Effector CD8-positive, alpha-beta T cell (primary cell): ENCODE results near the gene MTREX.

Experiments
- DNase-seq: peaks from one replicate; lab custom pipeline; 2025; lab: John Stamatoyannopoulos, UW

Gene MTREX

GRCh38 chr5:55324815-55325418 lies 17.1 kb downstream of the MTREX start:
- DNase-seq = no peak

GRCh38 chr5:55325621-55326020 lies 17.8 kb downstream of the MTREX start:
- no peak for DNase-seq

DNA sequence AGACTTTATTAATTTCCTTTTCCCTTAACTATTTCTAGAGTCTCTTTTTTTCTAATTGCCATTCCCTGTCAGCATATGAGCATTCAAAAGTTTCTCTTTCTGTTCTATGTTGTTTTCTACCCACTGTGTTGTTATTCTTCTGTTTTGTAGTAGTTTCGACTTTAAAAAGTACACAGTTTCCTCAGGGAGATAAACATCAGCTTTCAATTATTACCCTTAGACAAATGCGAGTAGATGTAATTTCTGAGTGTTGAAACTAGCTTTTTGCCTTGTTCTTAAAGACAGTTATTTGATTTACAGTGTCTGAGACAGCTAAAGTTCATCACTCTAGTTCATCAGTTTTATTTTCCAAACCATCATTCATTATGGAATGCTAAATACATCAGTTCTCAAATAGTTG lies 19.5 kb downstream of the MTREX start:
- DNase-seq = no peak

DNA sequence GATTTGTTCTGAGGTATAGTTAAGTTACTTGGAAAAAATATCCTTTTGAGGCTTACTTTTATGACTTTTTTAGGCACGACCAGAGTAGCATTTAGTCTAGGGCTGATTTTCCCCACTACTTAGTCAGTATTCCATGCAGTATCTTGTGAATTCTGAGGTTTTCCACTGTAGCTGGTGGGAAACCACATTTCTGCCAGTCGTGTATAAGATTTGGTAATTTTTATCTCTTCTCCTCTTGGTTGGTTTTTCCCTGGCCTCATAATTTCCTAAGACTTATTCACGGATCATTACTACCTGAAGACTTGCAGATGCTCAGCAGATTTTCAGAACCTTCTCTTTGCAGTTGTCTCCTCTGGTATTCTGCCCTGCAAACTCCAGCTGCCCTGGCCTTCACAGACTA lies 23.5 kb downstream of the MTREX start:
- no peak for DNase-seq

DNA sequence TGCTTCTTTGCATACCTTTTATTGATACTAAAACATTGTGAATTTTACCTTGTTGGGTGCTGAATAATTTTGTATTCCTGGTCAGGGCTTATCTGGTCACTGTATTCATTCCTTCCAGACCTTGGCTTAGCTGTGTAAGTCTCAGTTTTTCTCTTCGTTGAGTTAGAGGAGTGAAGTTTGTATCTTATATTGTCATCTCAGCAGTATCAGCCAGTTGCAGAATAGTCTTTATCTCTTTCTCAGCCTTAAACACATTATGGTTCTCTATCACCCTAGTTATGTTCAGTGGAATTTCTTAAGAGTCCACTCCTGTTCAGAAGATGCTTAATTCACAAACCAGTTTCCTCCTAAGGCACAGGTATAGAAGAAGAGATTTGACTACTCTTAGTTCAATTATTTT lies 25.2 kb downstream of the MTREX start:
- DNase-seq = no peak

DNA sequence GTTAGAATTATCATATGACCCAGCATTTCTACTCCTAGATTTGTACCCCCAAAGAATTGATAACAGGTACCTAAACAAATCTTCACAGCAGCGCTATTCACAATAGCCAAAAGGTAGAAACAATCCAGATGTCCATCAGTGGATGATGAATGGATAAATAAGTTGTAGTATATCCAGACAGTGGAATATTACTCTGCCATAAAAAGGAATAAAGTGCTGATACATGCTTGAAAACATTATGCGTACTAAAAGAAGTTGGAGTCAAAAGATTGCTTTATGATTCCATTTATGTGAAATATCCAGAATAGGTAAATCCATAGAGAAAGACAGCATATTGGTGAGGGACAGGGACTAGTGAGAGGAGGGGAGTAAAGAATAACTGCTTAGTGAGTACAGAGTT lies 26.0 kb downstream of the MTREX start:
- DNase-seq = no peak

- DNase-seq = no peak
Measured at GRCh38 chr5:55338092-55338613, 30.4 kb downstream of the MTREX start.

DNA sequence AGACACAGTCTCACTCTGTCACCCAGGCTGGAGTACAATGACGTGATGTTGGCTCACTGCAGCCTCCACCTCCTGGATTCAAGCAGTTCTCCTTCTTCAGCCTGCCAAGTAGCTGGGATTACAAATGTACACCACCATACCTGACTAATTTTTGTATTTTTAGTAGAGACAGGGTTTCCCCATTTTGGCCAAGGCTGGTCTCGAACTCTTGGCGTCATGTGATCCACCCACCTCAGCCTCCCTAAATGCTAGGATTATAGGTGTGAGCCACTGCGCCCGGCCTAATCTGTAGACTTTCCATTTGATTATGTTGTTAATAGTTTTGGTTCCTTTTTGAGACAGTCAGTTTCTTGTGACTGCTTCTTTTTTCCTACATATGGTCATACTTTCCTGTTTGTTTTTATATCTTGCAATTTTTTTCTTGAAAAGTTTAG lies 31.0 kb downstream of the MTREX start:
- no peak for DNase-seq

DNA sequence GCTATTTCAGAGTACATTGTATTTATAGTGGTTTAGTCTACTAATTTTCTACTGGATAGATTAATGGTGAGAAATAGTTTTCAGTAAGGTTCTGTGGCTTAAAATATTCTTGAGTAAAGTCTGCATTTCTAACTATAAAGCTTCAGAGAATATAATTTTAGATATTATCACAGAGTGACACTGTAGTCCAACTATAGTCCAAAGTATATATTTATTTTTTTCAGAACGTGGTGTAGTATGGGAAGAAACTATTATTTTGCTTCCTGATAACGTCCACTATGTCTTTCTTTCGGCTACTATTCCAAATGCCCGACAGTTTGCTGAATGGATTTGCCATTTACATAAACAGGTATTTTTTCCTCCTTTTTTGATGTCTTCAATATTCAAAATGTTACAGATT lies 35.3 kb downstream of the MTREX start:
- DNase-seq = no peak

DNA sequence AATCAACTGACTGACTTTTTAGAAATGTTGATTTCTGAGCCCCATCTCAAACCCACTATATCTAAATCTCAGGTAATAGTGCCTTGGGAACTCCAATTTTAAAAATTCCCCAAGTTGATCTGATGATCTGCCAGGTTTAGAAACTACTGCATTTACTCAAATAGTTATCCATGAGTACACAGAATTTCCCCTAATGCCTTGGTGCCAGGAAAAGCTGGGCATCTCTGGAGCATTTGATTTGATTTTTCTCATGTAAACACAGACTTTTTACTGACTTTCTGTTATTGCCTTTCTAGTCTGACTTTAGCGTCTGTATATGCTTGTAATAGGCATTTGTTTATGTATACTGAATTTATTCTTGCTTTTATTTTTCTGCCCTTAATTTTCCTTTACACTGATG lies 35.8 kb downstream of the MTREX start:
- DNase-seq = no peak

DNA sequence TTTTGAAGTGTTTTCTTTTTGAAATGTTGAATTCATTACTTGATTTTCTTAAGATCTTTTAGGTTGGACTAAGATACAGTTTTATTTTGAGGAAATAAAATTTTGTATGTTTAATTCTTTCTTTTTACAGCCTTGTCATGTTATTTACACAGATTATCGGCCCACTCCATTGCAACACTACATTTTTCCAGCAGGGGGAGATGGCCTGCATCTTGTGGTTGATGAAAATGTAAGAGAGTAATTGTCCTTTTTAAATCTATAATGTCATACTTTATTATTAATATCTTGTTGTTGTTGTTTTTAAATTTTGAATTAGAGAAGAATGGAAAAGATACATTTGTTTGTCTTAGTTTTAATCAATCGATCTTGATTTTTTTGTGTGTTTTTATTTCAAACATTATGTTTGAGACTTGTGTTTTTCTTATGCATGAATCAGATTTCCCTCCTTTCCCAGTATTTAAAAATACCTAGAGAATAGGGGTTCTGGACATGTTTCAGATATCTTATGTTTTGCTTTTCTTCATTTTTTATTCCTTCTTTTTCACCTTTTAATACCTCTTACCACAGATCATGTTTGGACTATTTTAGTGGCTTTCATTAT lies 36.7 kb downstream of the MTREX start:
- peak; percentile 31 for DNase-seq

DNA sequence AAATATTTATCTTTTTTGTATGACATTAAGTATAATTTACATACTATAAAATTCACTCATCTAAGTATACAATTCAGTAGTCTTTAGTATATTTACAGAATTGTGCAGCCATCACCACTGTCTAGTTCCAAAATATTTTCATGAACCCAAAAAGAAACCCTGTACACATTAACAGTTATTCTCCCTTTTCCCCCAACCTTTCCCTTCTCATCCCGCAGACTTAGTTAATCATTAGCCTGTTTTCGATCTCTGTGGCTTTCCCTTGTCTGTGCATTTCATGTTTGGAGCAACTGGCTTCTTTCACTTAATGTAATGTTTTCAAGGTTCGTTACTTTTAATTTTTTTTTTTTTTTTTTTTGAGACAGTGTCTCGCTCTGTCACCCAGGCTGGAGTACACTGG lies 37.5 kb downstream of the MTREX start:
- no peak for DNase-seq

DNA sequence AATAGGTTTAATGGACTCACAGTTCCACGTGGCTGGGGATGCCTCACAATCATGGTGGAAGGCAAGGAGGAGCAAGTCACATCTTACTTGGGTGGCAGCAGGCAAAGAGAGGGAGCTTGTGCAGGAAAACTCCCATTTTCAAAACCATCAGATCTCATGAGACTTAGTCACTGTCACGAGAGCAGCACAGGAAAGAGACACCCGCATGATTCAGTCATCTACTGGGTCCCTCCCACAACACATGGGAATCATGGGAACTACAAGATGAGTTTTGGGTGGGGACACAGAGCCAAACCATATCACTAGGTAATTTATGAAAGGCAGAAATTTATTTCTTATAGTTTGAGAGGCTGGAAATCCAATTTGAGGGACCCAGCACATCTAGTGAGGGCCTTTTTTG lies 40.0 kb downstream of the MTREX start:
- no peak for DNase-seq

- DNase-seq = no peak
Measured at GRCh38 chr5:55350754-55351153, 43.0 kb downstream of the MTREX start.

- no peak for DNase-seq
Measured at GRCh38 chr5:55356896-55357295, 49.1 kb downstream of the MTREX start.

DNA sequence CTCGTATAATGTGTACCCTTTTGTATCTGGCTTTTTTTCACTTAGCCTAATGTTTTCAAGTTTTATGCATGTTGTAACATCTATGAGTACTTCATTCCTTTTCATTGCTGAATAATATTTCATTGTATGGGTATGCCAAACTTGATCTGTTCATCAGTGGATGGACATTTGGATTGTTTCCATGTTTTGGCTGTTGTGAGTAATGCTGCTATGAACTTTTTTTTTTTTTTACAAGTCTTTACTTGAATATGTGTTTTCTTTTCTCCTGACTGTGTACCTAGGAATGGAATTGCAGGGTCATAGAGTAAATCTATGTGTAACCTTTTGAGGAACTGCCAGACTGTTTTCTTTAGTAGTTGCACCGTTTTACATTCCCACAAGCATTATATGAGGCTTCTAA lies 52.4 kb downstream of the MTREX start:
- DNase-seq = no peak

DNA sequence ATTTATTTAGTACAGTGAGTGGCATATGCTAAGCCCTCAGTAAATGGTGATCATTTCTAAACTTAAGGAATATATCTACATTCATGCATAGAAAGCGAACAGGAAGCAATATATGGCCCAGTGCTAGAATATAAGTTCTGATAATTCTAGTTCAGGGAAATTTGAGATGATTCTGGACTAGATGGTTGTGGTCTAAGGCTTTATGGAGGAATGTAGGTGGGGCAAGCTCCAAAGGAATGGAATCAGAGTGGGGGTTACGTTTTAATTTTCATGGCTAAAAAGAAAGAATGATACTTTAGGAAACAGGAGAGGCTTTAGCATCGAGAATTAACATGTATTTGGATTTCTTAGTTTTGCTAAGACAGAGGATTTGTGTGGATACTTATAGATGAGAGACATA lies 56.1 kb downstream of the MTREX start:
- DNase-seq = no peak

GRCh38 chr5:55364537-55365055 lies 56.8 kb downstream of the MTREX start:
- no peak for DNase-seq

GRCh38 chr5:55370291-55370925 lies 62.6 kb downstream of the MTREX start:
- no peak for DNase-seq

DNA sequence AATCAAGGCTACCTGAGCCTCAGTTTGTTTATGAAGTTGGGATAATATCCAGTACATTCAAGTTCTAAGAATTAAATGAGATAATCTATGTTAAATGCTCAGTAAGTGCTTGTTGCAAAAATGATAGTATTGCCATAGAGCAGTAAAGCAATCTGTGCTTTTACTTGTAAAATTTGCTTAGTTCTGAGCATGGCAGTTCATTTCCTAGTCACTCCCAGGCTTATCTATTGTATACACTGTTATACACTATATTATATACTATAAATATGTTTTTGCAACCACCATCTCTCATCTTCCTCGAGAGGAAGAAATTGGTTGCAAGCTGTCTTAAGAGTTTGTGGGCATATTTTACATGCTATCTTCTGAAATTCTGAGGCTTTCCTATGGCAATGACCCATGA lies 63.4 kb downstream of the MTREX start:
- DNase-seq = no peak

DNA sequence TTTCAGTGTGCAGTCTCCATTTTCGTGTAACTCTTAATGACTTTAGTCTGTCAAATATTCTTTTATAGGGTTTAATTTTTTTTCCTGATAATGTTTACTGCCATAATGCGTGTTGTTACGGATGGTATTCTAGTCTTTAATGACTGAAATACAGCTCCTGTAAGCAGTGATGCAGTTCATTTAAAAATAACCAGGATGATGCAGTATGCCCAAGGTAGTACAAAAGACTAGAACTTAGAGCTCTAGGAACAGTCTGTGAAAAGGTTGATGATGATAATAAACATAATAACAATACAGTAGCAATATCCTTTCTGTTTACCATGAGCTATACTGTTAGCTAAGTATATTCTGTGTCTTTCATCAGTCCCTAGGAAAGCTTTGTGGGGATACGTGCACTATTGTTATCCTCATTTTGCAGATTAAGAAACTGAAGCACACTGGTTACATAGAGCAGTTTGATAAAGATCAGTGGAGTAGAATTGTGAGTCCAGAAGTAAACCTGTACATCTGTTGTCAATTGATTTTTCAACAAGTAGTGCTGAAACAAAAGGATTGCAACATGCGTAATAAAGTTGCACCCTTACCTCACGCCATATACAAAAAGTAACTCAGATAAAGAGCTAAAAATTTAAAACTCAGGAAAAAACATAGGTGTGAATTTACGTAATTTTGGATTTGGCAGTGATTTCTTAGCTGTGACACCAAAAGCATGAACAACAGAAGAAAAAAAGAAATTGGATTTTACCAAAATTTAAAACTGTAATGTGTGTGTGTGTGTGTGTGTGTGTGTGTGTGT lies 64.5 kb downstream of the MTREX start:
- no peak for DNase-seq

DNA sequence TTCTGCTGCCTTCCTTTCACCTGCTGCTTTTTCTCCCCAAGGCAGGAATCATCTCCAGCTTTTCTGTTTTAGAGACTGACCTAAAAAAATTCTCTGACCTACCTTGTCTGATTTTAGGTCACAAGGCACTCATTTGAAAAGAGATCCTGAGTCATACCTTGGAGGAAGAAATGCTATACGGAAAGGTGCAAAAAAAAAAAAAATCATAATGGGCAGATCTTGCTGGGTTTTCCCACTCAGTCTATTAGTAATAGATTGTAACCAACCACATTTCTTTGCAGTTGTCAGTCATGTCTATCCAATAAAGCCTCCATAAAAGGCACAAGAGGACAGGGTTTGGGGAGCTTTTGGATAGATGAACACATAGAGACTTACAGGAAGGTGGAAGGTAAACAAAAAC lies 70.0 kb downstream of the MTREX start:
- no peak for DNase-seq
